PFSK-1 (cell line): ENCODE results near the gene BCL11B.

Experiments
- FOXP2 ChIP-seq: optimal IDR thresholded peaks from 2 replicates; pipeline ENCODE3; 2011; ENCODE audit warnings: borderline replicate concordance, control low read depth, inconsistent platforms; ENCODE audit not compliant: insufficient read depth; ENCODE audit errors: extremely low read length, extremely low read depth
- POLR2AphosphoS5 ChIP-seq: IDR thresholded peaks from 2 replicates; pipeline ENCODE4 v1.6.1; 2012; ENCODE audit warnings: low read depth, mild to moderate bottlenecking, control low read depth, low read length, moderate library complexity
- SIN3A ChIP-seq: IDR thresholded peaks from 2 replicates; pipeline ENCODE4 v1.6.1; 2012; ENCODE audit warnings: mild to moderate bottlenecking, low read length, moderate library complexity, borderline replicate concordance; ENCODE audit not compliant: insufficient read depth
- TAF1 ChIP-seq: IDR thresholded peaks from 2 replicates; pipeline ENCODE4 v1.6.1; 2012; ENCODE audit warnings: low read length, control low read depth, borderline replicate concordance; ENCODE audit not compliant: insufficient read depth
- TF ChIP-seq, protein P1 (sequence below), 2 experiments: IDR thresholded peaks; 2 replicates each; pipeline versions ENCODE4 v1.6.1 to v1.8.0; 2011 to 2012; ENCODE audit warnings: low read depth in 2 of 2, low read length in 2 of 2, control low read depth in 1 of 2, inconsistent platforms in 1 of 2, mild to moderate bottlenecking in 1 of 2, moderate library complexity in 1 of 2; ENCODE audit not compliant: insufficient read depth in 1 of 2

Gene BCL11B

GRCh38 chr14:99288948-99289347, 17.0 kb upstream of the BCL11B start:
- TF ChIP-seq FOXP2 (no peak), POLR2AphosphoS5 (no peak), TAF1 (no peak), SIN3A (no peak)
- TF ChIP-seq, protein P1, sequence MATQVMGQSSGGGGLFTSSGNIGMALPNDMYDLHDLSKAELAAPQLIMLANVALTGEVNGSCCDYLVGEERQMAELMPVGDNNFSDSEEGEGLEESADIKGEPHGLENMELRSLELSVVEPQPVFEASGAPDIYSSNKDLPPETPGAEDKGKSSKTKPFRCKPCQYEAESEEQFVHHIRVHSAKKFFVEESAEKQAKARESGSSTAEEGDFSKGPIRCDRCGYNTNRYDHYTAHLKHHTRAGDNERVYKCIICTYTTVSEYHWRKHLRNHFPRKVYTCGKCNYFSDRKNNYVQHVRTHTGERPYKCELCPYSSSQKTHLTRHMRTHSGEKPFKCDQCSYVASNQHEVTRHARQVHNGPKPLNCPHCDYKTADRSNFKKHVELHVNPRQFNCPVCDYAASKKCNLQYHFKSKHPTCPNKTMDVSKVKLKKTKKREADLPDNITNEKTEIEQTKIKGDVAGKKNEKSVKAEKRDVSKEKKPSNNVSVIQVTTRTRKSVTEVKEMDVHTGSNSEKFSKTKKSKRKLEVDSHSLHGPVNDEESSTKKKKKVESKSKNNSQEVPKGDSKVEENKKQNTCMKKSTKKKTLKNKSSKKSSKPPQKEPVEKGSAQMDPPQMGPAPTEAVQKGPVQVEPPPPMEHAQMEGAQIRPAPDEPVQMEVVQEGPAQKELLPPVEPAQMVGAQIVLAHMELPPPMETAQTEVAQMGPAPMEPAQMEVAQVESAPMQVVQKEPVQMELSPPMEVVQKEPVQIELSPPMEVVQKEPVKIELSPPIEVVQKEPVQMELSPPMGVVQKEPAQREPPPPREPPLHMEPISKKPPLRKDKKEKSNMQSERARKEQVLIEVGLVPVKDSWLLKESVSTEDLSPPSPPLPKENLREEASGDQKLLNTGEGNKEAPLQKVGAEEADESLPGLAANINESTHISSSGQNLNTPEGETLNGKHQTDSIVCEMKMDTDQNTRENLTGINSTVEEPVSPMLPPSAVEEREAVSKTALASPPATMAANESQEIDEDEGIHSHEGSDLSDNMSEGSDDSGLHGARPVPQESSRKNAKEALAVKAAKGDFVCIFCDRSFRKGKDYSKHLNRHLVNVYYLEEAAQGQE (IDR thresholded peaks at IDR 0.05; ENCODE audit: insufficient read depth in 1 of 2, low read depth in 2 of 2, low read length in 2 of 2) = no peak

DNA sequence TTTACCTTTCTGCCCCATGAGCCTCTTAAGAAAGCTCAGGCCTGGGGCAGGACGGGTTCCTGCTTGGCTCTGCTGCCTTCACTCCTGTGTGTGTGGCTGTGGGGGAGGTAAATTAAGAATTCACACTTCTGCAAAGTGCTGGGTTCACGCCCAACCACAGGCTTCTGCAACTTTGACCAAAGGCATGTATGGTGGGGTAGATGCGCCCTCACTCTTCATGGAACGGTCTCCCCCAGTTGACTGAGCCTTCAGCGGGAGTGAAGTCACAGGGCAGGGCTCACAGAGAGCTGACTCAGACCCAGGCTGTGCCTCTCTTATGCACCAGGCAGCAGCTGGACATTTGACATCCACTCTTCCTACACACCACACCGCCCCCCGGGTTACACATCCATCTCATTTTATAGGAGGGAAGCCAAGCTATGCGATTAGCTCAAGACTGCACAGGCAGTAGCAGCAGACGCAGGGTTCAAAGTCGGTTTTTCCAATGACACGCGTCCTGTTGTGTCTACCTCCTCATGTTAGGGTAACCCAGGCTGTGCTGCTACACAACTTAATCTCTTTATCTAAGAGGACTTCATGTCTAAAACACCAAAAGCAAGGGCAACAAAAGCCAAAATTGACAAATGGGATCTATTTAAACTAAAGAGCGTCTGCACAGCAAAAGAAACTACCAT, 15.4 kb upstream of the BCL11B start:
- no peak for TF ChIP-seq FOXP2
- TF ChIP-seq SIN3A = no peak
- no peak for TF ChIP-seq POLR2AphosphoS5
- TF ChIP-seq, protein P1 (IDR thresholded peaks at IDR 0.05; ENCODE audit: insufficient read depth in 1 of 2, low read depth in 2 of 2, low read length in 2 of 2) = no peak
- no peak for TF ChIP-seq TAF1

DNA sequence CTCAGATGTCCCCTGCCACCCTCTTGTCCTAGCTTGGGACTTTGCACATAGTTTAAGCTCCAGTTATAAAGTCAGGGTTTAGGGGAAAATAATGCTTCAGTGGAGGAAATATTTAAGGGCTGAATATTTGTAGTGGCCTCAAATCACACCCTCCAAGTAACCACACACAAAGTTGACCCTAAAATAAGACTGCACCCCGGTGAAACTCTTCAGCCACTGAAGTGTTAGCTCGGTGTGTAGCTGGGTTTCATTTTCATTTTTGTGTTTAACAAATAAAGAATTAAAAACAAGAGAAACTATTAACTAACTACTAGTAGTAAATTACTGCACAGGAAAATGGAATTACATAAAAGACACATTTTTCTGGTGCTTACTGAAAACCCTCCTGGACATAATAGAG, 14.8 kb upstream of the BCL11B start:
- TF ChIP-seq POLR2AphosphoS5 = no peak
- TF ChIP-seq FOXP2 = no peak
- no peak for TF ChIP-seq TAF1
- TF ChIP-seq, protein P1 (IDR thresholded peaks at IDR 0.05; ENCODE audit: insufficient read depth in 1 of 2, low read depth in 2 of 2, low read length in 2 of 2) = no peak
- TF ChIP-seq SIN3A = no peak

GRCh38 chr14:99284254-99285004, 12.4 kb upstream of the BCL11B start:
- TF ChIP-seq, protein P1 (IDR thresholded peaks at IDR 0.05; ENCODE audit: insufficient read depth in 1 of 2, low read depth in 2 of 2, low read length in 2 of 2) = no peak
- TF ChIP-seq FOXP2 (no peak), SIN3A (no peak), TAF1 (no peak), POLR2AphosphoS5 (no peak)
